GM19193 (cell line): Measurements from ENCODE around the gene TBCD.

Source experiments
- POLR2A ChIP-seq: IDR thresholded peaks from 4 replicates; pipeline ENCODE4 v1.6.1; 2011; ENCODE audit not compliant: insufficient read depth, insufficient read length; ENCODE audit errors: extremely low read depth

The TBCD gene

GRCh38 chr17:82963104-82963950 is 211.5 kb downstream of the TBCD start:
- TF ChIP-seq POLR2A, result no peak

- no peak for TF ChIP-seq POLR2A
Observed at GRCh38 chr17:82964851-82965341, 213.0 kb downstream of the TBCD start.

GRCh38 chr17:82965371-82965770 is 213.5 kb downstream of the TBCD start:
- TF ChIP-seq POLR2A, result no peak

- no peak for TF ChIP-seq POLR2A
Observed at GRCh38 chr17:82966415-82966814, 214.6 kb downstream of the TBCD start.

GRCh38 chr17:82967268-82968032 is 215.6 kb downstream of the TBCD start:
- no peak for TF ChIP-seq POLR2A

GRCh38 chr17:82970067-82970466 is 218.2 kb downstream of the TBCD start:
- TF ChIP-seq POLR2A, result no peak

GRCh38 chr17:82970818-82971590 is 219.1 kb downstream of the TBCD start:
- no peak for TF ChIP-seq POLR2A

- TF ChIP-seq POLR2A, result no peak
Observed at GRCh38 chr17:82972836-82973372, 221.0 kb downstream of the TBCD start.

GRCh38 chr17:82973456-82974135 is 221.7 kb downstream of the TBCD start:
- no peak for TF ChIP-seq POLR2A

GRCh38 chr17:82974136-82974952 is 222.5 kb downstream of the TBCD start:
- TF ChIP-seq POLR2A, result no peak

- TF ChIP-seq POLR2A, result no peak
Observed at GRCh38 chr17:82976982-82977488, 225.2 kb downstream of the TBCD start.

GRCh38 chr17:82977606-82978005 is 225.7 kb downstream of the TBCD start:
- TF ChIP-seq POLR2A, result no peak

GRCh38 chr17:82978765-82979349 is 227.0 kb downstream of the TBCD start:
- TF ChIP-seq POLR2A, result no peak
